Activated CD8-positive, alpha-beta T cell treated with anti-CD3 and anti-CD28 coated beads for 36 hours (primary cell): Measurements from ENCODE around the gene AJUBA. TPM values are rescaled to one million over a fixed set of nuclear protein-coding genes. Genes with fewer than 3 reads are reported as not detected.

Experiments
- ATAC-seq: fragments of 200-7000 bp; cut with Tn5 transposase; one replicate; pipeline ENCODE4 v1.10.0; 2021; ENCODE audit warnings: mild to moderate bottlenecking, moderate library complexity
- CTCF ChIA-PET: fragments of 350-600 bp; sonication (Branson Sonifier 250); formaldehyde crosslinking; loops from one replicate; lab custom pipeline; 2021; ENCODE audit warnings: antibody characterized with exemption; lab: Charles Lee
- POLR2A ChIA-PET: fragments of 350-600 bp; sonication (Branson Sonifier 250); formaldehyde crosslinking; loops from one replicate; lab custom pipeline; 2021; ENCODE audit warnings: antibody characterized with exemption; lab: Charles Lee
- DNase-seq: peaks from one replicate; pipeline ENCODE4 v3.0.0-alpha.2; 2020
- H3K27ac Mint-ChIP-seq: one replicate; pipeline ENCODE4 v1.8.0; 2021; ENCODE audit warnings: mild to moderate bottlenecking, mixed read lengths
- H3K27me3 Mint-ChIP-seq: one replicate; pipeline ENCODE4 v1.8.0; 2021; ENCODE audit warnings: mixed read lengths
- H3K36me3 Mint-ChIP-seq: one replicate; pipeline ENCODE4 v1.8.0; 2021; ENCODE audit warnings: low read depth, mixed read lengths
- H3K4me1 Mint-ChIP-seq: one replicate; pipeline ENCODE4 v1.8.0; 2021; ENCODE audit warnings: low read depth, mixed read lengths
- H3K4me3 Mint-ChIP-seq: one replicate; pipeline ENCODE4 v1.8.0; 2021; ENCODE audit warnings: mild to moderate bottlenecking, moderate library complexity, mixed read lengths
- H3K9me3 Mint-ChIP-seq: one replicate; pipeline ENCODE4 v1.8.0; 2021; ENCODE audit warnings: mixed read lengths
- CTCF ChIP-seq: fragments of 200-600 bp; IDR thresholded peaks from one replicate; pipeline ENCODE4 v1.8.0; 2022; ENCODE audit warnings: antibody characterized with exemption, mild to moderate bottlenecking
- intact Hi-C: fragments of 100-400 bp; cut with micrococcal nuclease; formaldehyde crosslinking; loops from one replicate; pipeline ENCODE4 v1.10.0; 2022
- total RNA-seq, 2 experiments: library from RNA; stranded (reverse); gene quantifications; one replicate each; pipeline ENCODE4 v1.2.3, GENCODE V29; 2021

The AJUBA gene
- total RNA-seq, 2 experiments from 2014 or later = 2.3 to 2.6 TPM

DNA sequence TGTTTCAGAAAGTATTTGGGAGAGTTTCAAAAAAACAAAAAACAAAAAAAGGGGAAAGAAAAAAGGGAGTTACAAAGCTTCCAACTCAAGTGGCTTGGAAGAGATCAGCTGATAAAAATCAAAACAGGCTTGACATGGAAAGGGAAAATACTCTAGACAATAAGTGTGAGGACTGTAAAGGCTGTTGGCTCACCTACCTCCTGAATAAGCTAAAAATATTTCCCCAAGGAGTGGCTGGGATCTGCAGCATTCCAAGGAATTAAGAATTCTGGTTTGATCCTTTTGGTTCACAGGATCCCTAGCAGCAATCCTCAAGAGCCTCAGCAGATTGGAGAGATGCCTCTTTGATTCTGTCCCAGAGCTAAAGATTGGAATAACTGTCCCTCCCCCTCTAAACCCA, 11.2 kb upstream of the AJUBA start:
- DNase-seq (no peak), ATAC-seq (no peak)
- CTCF ChIA-PET = interaction anchor here (0.8 to 8.0 kb wide), 17 partner anchors 8 to 435 kb away, joined by 3 to 289 read pairs (median 14); partner anchors contain the start of genes AJUBA and CDH24
- H3K4me3 Mint-ChIP-seq = no peak overlapping the region
- intact Hi-C loops = no loop called here
- peaks cover 3% of the 10 kb centered on the region for H3K4me1 Mint-ChIP-seq
- POLR2A ChIA-PET = interaction anchor here (0.6 to 1.2 kb wide), 5 partner anchors 14 to 448 kb away, joined by 3 to 4 read pairs (median 3); no protein-coding TSS in a partner anchor
- no peak overlapping the region for H3K27ac Mint-ChIP-seq
- peaks cover 2% of the 10 kb centered on the region for H3K36me3 Mint-ChIP-seq
- TF ChIP-seq CTCF = no peak
- H3K27me3 Mint-ChIP-seq = no peaks in the 10 kb centered on the region
- H3K9me3 Mint-ChIP-seq = no peaks in the 10 kb centered on the region

DNA sequence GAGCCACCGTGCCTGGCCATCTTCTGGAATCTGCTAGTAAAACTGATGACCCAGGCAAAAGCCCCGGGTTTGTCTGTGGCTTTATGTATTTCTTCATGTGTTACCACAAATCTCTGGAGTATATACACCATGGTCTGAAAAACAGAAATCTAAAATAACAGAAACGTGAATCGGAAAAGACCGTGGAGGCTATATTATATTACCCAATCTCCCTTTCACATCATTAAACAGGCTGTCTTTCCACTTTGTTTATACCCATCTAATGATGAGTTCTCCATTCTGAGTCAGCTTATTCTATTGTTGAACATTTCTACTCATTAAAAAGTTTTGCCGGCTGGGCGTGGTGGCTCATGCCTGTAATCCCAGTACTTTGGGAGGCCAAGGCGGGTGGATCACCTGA, 9.5 kb upstream of the AJUBA start:
- H3K4me3 Mint-ChIP-seq = no peak overlapping the region
- intact Hi-C loops = no loop called here
- no peaks in the 10 kb centered on the region for H3K27me3 Mint-ChIP-seq
- DNase-seq = no peak
- ChIA-PET POLR2A (no interaction called here), CTCF (interaction anchor here (1.3 to 8.0 kb wide), 5 partner anchors 14 to 75 kb away, joined by 3 to 289 read pairs (median 58); partner anchors contain the start of gene CDH24)
- no peak for TF ChIP-seq CTCF
- peaks cover 3% of the 10 kb centered on the region for H3K4me1 Mint-ChIP-seq
- no peak overlapping the region for H3K27ac Mint-ChIP-seq
- H3K9me3 Mint-ChIP-seq = no peaks in the 10 kb centered on the region
- no peak for ATAC-seq
- peaks cover 2% of the 10 kb centered on the region for H3K36me3 Mint-ChIP-seq

- CTCF ChIA-PET = interaction anchor here (1.1 to 10.7 kb wide), 43 partner anchors 7 to 430 kb away, joined by 3 to 518 read pairs (median 11); partner anchors contain the start of genes ACIN1, C14orf119, CDH24 and HAUS4
- POLR2A ChIA-PET = interaction anchor here (1.7 to 2.7 kb wide), 2 partner anchors 68 to 71 kb away, joined by 10 read pairs; partner anchors contain the start of gene CDH24
- H3K4me1 Mint-ChIP-seq = no peaks in the 10 kb centered on the region
- H3K36me3 Mint-ChIP-seq = no peaks in the 10 kb centered on the region
- no peak for DNase-seq
- H3K9me3 Mint-ChIP-seq = no peaks in the 10 kb centered on the region
- H3K27me3 Mint-ChIP-seq = no peaks in the 10 kb centered on the region
- intact Hi-C loops = loop anchor here (2.0 kb wide), 2 partner anchors 56 to 70 kb away; partner anchors contain the start of gene CDH24
- no peak for TF ChIP-seq CTCF
- H3K27ac Mint-ChIP-seq = no peak overlapping the region
- no peak overlapping the region for H3K4me3 Mint-ChIP-seq
- no peak for ATAC-seq
Measured at GRCh38 chr14:22987291-22987690, 4.9 kb upstream of the AJUBA start.

DNA sequence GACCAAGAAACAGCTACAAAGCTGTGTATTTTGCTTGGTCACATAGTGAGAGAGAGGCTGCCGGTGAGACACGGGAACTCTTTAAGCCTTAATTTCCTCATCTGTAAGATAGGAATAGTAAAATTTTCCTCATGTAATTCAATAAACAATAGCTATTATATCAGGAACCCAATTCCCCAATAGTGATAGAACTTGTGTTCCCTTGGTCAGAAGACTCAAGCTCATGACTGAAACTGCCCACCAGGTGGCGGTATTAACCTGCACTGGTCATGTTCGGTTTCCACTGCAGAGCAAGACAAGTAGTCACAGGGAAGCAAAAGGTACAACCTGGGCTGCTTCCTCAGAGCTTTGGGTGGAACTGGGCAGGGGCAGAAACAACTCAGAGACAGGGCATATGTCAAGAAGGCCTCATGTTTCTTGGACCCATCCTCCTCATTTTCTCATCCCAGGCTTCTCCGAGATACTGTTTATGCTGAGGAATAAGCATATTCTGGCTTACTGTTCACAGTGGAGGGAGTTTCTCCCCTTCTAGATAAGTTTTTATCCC, 4.2 kb upstream of the AJUBA start:
- CTCF ChIA-PET = interaction anchor here (0.6 to 10.7 kb wide), 60 partner anchors 8 to 430 kb away, joined by 3 to 518 read pairs (median 6); partner anchors contain the start of genes ACIN1, C14orf119, CDH24 and HAUS4
- H3K36me3 Mint-ChIP-seq = no peaks in the 10 kb centered on the region
- no peak overlapping the region for H3K4me3 Mint-ChIP-seq
- no peak overlapping the region for H3K27ac Mint-ChIP-seq
- H3K27me3 Mint-ChIP-seq = no peaks in the 10 kb centered on the region
- no peaks in the 10 kb centered on the region for H3K4me1 Mint-ChIP-seq
- peak; percentile 94 for TF ChIP-seq CTCF
- no peaks in the 10 kb centered on the region for H3K9me3 Mint-ChIP-seq
- intact Hi-C loops = loop anchor here (2.0 kb wide), 2 partner anchors 56 to 70 kb away; partner anchors contain the start of gene CDH24
- POLR2A ChIA-PET = interaction anchor here (0.7 to 2.7 kb wide), 8 partner anchors 8 to 76 kb away, joined by 3 to 10 read pairs (median 6); partner anchors contain the start of gene CDH24
- ATAC-seq = peak; percentile 61
- peak; percentile 95 for DNase-seq
